SJSA1 (cell line): ENCODE data around the gene GPR32. TPM values are rescaled to one million over a fixed set of nuclear protein-coding genes. Genes with fewer than 3 reads are reported as not detected.

ENCODE experiments used
- DNase-seq, 2 experiments: peaks; one replicate each; pipeline ENCODE4 v3.0.0-alpha.2; 2015 to 2020; ENCODE audit warnings: low spot score in 2 of 2, low read depth in 1 of 2
- H3K27ac ChIP-seq: fragments of 250-450 bp; sonication (Bioruptor Pico); 2 replicates; pipeline ENCODE4 v1.5.1; 2020; ENCODE audit warnings: mild to moderate bottlenecking, moderate library complexity
- H3K27me3 ChIP-seq: fragments of 250-450 bp; sonication (Bioruptor Pico); replicated peaks from 2 replicates; pipeline ENCODE4 v1.5.1; 2020; ENCODE audit warnings: mild to moderate bottlenecking, moderate library complexity
- H3K36me3 ChIP-seq: fragments of 250-450 bp; sonication (Bioruptor Pico); 2 replicates; pipeline ENCODE4 v1.5.1; 2020; ENCODE audit warnings: mild to moderate bottlenecking
- H3K4me1 ChIP-seq: fragments of 250-450 bp; sonication (Bioruptor Pico); replicated peaks from 2 replicates; pipeline ENCODE4 v1.6.1; 2021; ENCODE audit warnings: mild to moderate bottlenecking
- H3K4me3 ChIP-seq: fragments of 250-450 bp; sonication (Bioruptor Pico); 2 replicates; pipeline ENCODE4 v1.5.1; 2020; ENCODE audit warnings: mild to moderate bottlenecking
- H3K9me3 ChIP-seq: fragments of 250-450 bp; sonication (Bioruptor Pico); replicated peaks from 2 replicates; pipeline ENCODE4 v1.5.1; 2020; ENCODE audit warnings: mild to moderate bottlenecking
- total RNA-seq: library from RNA; depleted of rRNA; stranded (reverse); fragments of >200 nt; shearing (Covaris generic); gene quantifications from 2 replicates; pipeline ENCODE4 v1.2.3, GENCODE V29; 2014

GPR32 gene
- total RNA-seq, 1 experiment from 2014 or later: not detected

DNA sequence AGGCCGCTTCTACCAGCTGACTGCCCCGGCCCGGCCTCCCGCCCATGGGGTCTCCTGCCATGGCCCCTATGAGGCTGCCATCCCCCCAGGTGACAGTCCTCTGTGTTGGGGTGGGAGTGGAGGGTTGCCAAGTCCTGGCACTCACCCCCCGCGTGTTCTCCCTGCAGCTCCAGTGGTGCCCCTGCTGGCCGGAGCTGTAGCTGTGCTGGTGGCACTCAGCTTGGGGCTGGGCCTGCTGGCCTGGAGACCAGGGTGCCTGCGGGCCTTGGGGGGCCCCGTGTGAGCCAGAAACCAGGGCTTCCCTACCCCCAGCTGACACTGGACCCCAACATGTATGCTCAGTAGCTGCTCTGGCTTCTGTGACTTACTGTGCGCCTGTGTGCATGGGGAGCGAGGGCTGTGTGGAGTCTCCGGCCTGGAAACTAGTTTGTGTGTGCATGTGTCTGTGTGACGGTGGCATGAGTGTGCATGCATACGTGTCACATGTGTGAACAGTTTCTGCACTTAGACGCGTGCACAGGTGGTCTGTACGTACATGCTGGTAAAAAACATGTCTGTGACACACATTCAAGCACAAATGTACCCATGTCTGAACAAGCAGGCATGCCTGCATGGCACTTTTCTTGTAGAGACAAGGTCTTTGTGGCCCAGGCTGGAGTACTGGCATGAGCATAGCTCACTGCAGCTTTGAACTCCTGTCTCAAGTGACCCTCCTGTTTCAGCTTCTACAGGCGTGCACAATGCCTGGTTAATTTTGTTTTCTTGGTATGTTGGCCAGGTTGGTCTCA lies 24.8 kb downstream of the GPR32 start:
- no peaks in the 10 kb centered on the region for H3K27me3 ChIP-seq
- DNase-seq: no peak
- H3K4me3 ChIP-seq: no peak overlapping the region
- 0 out of 2 replicates have a peak, but pooled peaks cover 2% of the 10 kb centered on the region for H3K9me3 ChIP-seq
- no peak overlapping the region for H3K27ac ChIP-seq
- no peaks in the 10 kb centered on the region for H3K4me1 ChIP-seq
- peaks cover 53% of the 10 kb centered on the region for H3K36me3 ChIP-seq

DNA sequence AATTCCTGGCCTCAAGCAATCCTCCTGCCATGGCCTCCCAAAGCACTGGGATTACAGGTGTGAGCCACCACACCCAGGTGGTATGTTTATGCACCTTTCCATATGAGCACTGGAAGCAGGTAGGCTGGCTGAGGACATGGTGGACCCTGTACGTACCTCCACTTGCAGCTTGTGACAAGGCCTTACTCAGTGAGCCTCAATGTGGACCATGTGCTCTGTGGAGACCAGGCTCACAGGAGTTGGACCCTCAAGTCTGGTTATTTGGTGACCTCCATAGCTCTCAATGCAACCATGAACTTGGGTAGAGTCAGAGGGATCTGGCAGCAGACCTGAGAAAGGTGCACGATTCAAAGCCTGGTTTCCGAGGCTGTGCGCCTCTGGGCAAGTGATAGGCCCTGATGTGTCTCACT lies 25.4 kb downstream of the GPR32 start:
- H3K4me3 ChIP-seq: no peak overlapping the region
- H3K4me1 ChIP-seq: no peaks in the 10 kb centered on the region
- peaks cover 56% of the 10 kb centered on the region for H3K36me3 ChIP-seq

DNA sequence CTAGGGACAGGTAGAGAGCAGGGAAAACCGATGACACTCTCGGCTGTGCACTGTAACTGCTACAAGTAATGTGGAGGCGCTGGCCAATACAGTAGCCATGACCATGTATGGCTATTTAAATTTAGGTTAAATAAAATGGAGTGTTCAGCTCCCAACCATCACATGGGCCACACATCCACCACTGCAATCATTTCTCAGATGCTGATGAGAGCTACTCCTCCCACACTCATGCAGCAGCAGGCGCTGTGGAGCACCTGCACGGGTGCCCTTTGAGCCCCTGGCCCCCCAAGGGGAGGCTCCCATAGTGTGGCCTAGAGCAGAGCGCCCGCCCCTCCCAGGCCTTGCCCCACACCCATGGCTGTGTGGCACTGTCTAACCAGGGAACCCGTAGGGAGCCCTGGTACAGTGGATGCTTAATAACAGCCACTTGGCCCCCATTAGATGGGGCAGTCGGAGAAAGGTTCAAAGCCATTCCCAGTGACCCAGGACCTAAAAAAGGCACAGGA lies 25.9 kb downstream of the GPR32 start:
- Histone ChIP-seq H3K27me3 (no peaks in the 10 kb centered on the region), H3K9me3 (0 out of 2 replicates have a peak, but pooled peaks cover 2% of the 10 kb centered on the region), H3K4me1 (no peaks in the 10 kb centered on the region), H3K4me3 (no peak overlapping the region), H3K27ac (no peak overlapping the region), H3K36me3 (peaks cover 61% of the 10 kb centered on the region)
- no peak for DNase-seq

More for the DNA sequence above, 25.4 kb downstream of the GPR32 start:
- Histone ChIP-seq H3K27ac (no peak overlapping the region), H3K9me3 (0 out of 2 replicates have a peak, but pooled peaks cover 2% of the 10 kb centered on the region), H3K27me3 (no peaks in the 10 kb centered on the region)
- no peak for DNase-seq

DNA sequence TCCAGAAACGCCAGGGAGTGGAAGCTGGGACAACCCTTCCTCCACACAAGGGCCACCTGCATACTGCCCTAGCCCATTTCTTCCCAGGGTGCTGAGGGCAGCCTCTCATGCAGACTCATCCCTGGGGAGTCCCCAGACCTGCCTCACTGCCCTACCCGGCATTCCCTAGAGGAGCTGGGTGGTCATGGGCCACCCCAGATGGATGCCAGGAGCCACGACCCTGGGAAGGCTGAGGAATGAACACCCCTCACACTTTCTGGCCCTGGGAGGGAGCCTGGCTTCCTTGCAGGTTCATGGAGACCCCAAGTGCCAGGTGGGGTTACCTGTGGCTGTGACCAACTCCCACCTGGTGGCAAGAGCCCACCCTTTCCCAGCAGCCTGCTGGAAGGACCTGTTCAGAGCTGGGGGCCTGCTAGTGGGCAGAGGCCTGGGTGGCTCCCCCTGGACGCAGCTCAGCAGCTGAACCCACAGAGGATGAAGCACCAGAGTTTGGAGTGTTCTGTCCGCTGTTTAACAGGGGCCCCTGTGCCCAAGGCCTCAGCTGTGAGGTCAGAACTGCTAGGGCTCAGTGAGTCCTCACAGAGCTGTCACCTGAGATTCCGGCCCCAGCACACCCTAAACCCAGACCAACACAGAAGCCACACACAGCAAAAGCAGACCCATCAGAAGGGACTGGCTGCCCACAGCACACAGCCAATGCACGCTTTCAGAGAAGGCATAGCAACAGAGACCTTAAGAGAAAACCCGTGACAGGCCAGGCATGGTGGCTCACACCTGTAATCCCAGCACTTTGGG lies 26.6 kb downstream of the GPR32 start:
- H3K4me1 ChIP-seq: no peaks in the 10 kb centered on the region
- H3K27ac ChIP-seq: no peak overlapping the region
- no peaks in the 10 kb centered on the region for H3K27me3 ChIP-seq
- H3K36me3 ChIP-seq: peaks cover 67% of the 10 kb centered on the region
- DNase-seq: no peak
- 0 out of 2 replicates have a peak, but pooled peaks cover 2% of the 10 kb centered on the region for H3K9me3 ChIP-seq
- no peak overlapping the region for H3K4me3 ChIP-seq

DNA sequence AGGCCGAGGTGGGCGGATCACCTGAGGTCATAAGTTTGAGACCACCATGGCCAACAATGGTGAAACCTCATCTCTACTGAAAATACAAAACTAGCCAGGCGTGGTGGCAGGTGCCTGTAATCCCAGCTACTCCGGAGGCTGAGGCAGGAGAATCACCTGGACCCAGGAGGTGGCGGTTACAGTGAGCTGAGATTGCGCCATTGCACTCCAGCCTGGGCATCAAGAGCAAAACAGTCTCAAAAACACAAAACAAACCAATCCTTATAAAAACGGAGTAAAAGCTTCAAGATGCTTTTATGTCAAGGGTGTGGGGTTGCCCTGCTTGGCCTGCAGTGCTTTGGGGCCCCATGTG lies 27.1 kb downstream of the GPR32 start:
- H3K27me3 ChIP-seq: no peaks in the 10 kb centered on the region
- DNase-seq: no peak
- H3K9me3 ChIP-seq: 0 out of 2 replicates have a peak, but pooled peaks cover 2% of the 10 kb centered on the region
- no peak overlapping the region for H3K27ac ChIP-seq
- no peak overlapping the region for H3K4me3 ChIP-seq
- no peaks in the 10 kb centered on the region; the same call in 1 of the 2 replicates for H3K4me1 ChIP-seq
- H3K36me3 ChIP-seq: peaks cover 73% of the 10 kb centered on the region

DNA sequence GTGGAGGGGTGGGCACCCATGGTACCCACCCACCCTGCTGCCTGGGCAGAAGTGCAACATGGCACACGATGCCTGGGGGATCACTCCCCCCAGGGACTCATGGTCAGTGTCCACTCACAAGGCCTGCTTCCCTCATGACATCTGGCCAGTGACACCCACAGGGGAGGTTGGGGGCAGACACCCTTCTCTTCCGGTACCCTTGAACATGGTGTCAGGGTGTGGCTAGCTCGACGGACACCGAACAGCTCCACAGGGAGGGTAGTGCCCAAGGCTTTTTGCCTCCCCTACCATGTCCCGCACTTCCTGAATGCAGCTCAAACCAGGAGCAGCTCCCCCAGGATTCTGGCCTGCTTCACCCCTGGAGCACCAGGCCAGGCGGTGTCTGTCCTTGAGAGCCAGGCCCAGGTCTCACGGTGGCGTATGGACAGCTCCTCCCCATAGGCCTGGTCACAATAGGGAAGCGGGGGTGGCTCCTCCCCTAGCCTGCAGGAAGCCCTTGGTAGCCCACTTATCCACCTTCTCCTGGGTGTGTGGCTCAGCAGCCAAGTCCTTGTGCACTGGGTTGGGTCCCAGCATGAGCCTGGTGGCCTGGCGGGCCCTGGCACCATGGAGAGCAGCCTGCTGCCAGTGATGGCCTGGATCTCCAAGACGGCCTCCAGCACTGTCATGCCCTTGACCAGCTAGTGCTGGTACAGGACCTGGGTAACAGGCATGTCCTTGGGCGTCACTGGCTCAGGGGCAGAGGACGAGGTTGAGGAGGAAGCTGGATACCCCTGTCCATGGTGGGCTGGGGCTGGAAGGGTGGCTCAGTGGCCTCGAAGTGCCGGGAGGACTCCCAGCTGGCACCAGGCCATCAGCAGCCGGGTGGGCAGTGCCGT lies 27.8 kb downstream of the GPR32 start:
- Histone ChIP-seq H3K4me3 (no peak overlapping the region), H3K27me3 (no peaks in the 10 kb centered on the region), H3K9me3 (0 out of 2 replicates have a peak, but pooled peaks cover 2% of the 10 kb centered on the region), H3K36me3 (peaks cover 79% of the 10 kb centered on the region), H3K27ac (no peak overlapping the region), H3K4me1 (peaks cover 4% of the 10 kb centered on the region)
- DNase-seq: no peak

DNA sequence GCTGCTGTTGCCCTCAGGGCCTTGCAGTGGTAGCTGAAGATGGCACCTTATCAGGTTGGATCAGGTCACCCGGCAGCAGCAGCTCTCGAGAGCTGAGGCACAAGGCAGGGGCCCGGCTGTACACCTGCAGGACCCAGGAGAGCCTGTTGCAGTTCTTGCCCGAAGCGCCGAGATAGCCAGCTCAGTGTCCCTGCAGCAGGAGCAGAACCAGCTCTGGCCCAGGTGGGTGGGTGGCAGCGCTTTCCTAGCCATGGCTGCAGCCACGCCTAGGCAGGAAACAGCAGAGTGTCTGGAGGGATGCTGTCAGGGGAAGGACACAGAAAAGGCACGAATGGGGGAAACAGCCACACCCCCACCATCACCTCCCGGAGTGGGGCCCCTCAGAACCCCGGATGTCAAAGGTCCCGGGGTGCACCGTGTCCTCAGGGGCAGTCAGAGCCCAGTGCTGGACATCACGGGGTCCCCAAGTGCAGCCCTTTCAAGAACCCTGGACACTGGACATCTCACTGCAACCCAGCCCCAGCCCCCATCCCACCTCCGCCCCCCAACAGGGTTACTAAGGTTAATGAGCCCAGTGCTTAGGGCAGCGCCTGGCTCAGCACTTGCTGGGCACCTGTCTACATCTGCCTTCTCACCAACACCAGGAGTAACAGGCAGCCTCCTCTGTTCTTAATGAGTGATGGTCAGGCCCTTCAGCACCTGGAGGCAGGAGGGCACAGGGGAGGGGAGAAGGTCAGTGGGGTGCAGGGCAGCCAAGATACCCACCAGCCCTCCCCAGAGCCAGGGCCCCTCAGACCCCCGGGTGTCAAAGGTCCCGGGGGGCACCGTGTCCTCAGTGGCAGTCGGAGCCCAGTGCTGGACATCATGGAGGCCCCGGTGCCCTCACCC lies 28.6 kb downstream of the GPR32 start:
- no peaks in the 10 kb centered on the region for H3K27me3 ChIP-seq
- no peak overlapping the region for H3K27ac ChIP-seq
- peaks cover 87% of the 10 kb centered on the region for H3K36me3 ChIP-seq
- no peak for DNase-seq
- no peak overlapping the region for H3K4me3 ChIP-seq
- H3K9me3 ChIP-seq: 0 out of 2 replicates have a peak, but pooled peaks cover 2% of the 10 kb centered on the region
- peaks cover 9% of the 10 kb centered on the region for H3K4me1 ChIP-seq

DNA sequence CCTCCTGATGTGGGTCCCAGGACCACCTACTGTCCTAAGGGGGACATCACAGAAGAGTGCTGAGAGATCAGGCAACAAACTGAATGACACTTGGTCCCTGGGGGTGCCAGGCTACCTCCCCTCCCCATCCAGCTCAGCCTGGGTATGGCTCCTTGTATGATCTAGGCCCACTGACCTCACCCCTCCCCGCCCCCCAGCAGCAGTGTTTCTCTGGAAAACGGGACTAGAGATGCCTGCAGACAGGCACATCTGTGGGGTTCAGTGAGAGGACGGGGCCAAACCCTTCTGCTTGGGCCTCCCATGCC lies 29.2 kb downstream of the GPR32 start:
- Histone ChIP-seq H3K4me1 (peaks cover 9% of the 10 kb centered on the region), H3K27me3 (no peaks in the 10 kb centered on the region), H3K36me3 (peaks cover 90% of the 10 kb centered on the region), H3K9me3 (0 out of 2 replicates have a peak, but pooled peaks cover 2% of the 10 kb centered on the region), H3K27ac (no peak overlapping the region), H3K4me3 (no peak overlapping the region)
- DNase-seq: no peak

DNA sequence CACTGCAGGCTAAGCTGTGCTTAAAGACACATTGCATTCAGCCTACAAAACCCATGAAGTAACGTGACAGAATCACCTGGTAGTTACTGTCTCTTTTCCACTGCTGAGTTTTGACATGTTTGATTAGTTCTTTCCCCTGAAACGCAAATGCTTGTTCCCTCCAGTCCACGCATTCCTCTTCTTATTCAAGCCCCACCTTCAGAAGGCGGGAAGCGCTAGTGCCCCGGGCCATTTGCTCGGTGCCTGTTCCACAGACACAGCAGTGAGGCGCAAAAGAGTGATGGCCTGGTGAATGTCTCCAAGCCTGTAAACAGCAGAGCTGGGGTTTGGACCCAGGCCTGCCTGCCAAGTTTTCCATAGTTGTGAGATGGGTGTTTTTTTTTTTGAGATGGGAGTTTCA lies 30.8 kb downstream of the GPR32 start:
- H3K27ac ChIP-seq: no peak overlapping the region
- peaks cover 9% of the 10 kb centered on the region for H3K4me1 ChIP-seq
- H3K9me3 ChIP-seq: no peaks in the 10 kb centered on the region
- H3K27me3 ChIP-seq: no peaks in the 10 kb centered on the region
- no peak overlapping the region for H3K4me3 ChIP-seq
- DNase-seq: no peak
- H3K36me3 ChIP-seq: peaks cover 76% of the 10 kb centered on the region

DNA sequence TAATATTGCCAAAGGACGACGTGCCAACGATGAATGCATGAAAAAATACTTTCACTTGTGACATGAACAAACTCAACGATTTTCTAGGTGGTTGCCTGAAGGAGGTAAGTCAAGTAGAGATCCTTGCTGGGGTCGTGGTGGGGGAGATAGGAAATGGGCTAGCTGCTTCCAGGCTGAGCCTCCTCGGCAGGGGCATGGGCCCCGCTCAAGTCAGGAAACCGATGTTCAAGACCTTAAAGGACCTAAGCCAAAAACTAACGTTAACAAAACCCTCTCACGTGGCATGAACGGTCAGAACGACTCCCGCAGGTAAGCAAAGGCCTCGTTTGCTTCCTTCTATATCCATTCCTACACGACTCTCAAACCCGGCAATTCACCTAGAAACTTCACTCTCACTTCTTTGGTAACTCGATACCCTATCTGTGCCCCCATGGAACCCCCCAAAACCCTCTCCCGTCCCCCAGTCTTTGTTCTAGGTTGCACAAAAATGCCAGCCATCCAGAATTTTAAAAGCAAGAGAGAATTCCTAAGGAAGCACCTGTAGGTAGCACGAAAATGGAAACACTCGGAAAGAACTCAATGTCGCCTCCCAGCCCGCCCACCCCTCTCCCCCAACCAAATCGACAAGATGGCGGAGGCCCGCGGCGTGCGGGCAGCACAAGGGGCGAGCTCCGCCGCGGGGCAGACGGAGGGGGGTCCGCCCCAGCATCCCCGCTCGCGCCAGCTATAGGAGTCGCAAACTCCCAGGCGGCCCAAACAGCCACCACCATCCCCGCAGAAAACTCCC lies 33.6 kb downstream of the GPR32 start:
- Histone ChIP-seq H3K36me3 (peaks cover 49% of the 10 kb centered on the region), H3K9me3 (no peaks in the 10 kb centered on the region), H3K27ac (peak overlapping the region; percentile 94), H3K4me3 (peak overlapping the region; percentile 75), H3K4me1 (peaks cover 9% of the 10 kb centered on the region), H3K27me3 (no peaks in the 10 kb centered on the region)
- DNase-seq: no peak

DNA sequence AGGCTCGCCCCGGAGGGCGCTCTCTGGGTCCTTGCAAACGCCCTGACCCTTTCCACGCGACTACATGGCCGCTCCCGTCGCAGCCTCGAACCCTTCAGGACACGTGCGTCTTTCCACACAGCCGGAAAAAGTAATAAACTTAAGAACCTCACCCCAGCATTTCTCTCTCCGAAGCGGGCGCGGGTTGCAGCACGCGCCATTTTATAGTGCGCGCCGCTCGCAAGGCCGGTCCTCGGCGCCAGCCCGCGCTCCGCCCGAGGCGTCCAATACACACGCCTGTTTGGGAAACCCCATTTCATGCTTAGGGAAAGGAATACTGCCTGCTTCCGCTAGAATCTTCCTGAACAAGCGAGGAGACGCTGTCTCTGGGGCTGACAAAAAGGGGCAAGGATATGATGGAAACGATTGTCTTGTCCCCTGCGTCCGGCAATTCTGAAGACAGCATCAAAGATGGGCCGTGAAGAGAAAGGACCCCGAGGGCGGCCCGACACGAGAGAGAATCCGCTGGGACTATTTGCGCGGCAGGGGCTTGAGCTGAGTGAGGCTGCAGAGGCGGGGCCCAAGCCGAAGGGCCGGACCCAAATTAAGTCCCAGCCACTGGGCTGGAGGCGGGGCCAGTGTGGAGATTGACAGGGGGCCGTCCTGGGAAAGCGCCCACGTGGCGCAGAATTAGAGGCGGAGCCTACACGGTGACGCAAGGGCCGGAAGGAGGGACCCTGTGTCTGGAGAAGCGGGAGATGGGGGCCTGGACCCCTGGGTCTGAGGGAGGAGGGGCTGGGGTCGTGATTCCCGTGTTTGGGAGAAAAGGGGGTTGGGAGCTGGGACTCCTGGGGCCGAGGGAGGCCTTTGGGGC lies 34.4 kb downstream of the GPR32 start:
- H3K27ac ChIP-seq: peak overlapping the region; percentile 94
- H3K9me3 ChIP-seq: no peaks in the 10 kb centered on the region
- no peaks in the 10 kb centered on the region for H3K27me3 ChIP-seq
- peak; percentile 99 for DNase-seq
- peaks cover 40% of the 10 kb centered on the region for H3K36me3 ChIP-seq
- peaks cover 9% of the 10 kb centered on the region for H3K4me1 ChIP-seq
- peak overlapping the region; percentile 75 for H3K4me3 ChIP-seq
